Measurements from ENCODE around the gene ZNF107. TPM values are rescaled to one million over a fixed set of nuclear protein-coding genes. Genes with fewer than 3 reads are reported as not detected.

Gene ZNF107
- total and polyA plus RNA-seq, 2 donors (not counting 3 experiments of a cell fraction or from before 2014, with no cell fraction given) = 0.77 to 5.8 TPM

DNA sequence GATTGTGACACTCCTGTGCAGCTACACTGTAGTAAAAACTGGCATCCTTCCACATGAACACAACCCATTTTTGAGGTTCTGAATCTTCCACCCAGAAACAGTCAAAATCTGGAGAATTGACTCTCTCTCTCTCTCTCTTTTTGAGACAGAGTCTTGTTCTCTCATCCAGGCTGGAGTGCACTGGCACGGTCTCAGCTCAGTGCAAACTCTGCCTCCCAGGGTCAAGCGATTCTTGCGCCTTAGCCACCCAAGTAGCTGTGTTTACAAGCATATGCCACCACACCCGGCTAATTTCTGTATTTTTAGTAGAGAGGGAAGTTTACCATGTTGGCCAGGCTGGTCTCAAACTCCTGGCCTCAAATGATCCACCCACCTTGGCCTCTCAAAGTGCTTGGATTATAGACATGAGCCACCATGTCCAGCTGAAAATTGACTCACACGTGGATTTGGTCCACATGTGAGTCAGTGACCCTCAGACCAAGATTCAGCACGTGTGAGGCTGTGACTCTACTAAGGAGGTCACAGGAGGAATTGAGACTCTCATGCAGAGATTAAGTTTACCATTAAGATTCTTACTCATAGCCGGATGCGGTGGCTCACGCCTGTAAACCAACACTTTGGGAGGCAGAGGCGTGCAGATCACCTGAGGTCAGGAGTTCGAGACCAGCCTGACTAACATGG, 12.1 kb upstream of the ZNF107 start:
- H4K20me1 ChIP-seq (replicated peaks; ENCODE audit: control insufficient read depth, extremely low read depth, insufficient read depth, low read length) = no peaks in the 10 kb centered on the region
- no peak overlapping the region for H3K27ac ChIP-seq (ENCODE audit: insufficient read depth, low read depth, low read length)
- FAIRE-seq (no peak), DNase-seq (ENCODE audit: low read depth, low spot score) (no peak)
- H3K9ac ChIP-seq (replicated peaks; ENCODE audit: extremely low read depth, insufficient read depth, low read length) = no peak overlapping the region
- H3K4me3 ChIP-seq (replicated peaks in 1 of 3; ENCODE audit: insufficient read depth in 1 of 3, low read depth in 1 of 3, low read length in 3 of 3) = no peak overlapping the region
- ChIA-PET CTCF (no interaction called here), POLR2A (no interaction called here)
- no peak for TF ChIP-seq POLR2A (IDR thresholded peaks at IDR 0.05; ENCODE audit: low read depth, low read length)
- no peak for TF ChIP-seq MAX (IDR thresholded peaks at IDR 0.05; ENCODE audit: insufficient read depth, insufficient read length)
- TF ChIP-seq EZH2 (IDR thresholded peaks at IDR 0.05; ENCODE audit: borderline replicate concordance, low read depth, low read length, severe bottlenecking) = no peak
- TF ChIP-seq MYC (IDR thresholded peaks at IDR 0.05; ENCODE audit: low read depth, low read length) = no peak
- TF ChIP-seq FOS (IDR thresholded peaks at IDR 0.05; ENCODE audit: borderline replicate concordance, insufficient read depth, low read length) = no peak
- no peak for TF ChIP-seq JUN (IDR thresholded peaks at IDR 0.05; ENCODE audit: borderline replicate concordance, insufficient read depth, insufficient read length, low read depth)
- no peak for TF ChIP-seq CTCF (IDR thresholded peaks at IDR 0.05; ENCODE audit: extremely low read depth in 1 of 2, insufficient read depth in 1 of 2, low read depth in 1 of 2, low read length in 2 of 2)
- no peak for TF ChIP-seq GATA2 (IDR thresholded peaks at IDR 0.05; ENCODE audit: insufficient read depth, insufficient read length, low read depth, low read length)
- TF ChIP-seq POLR2AphosphoS5 (IDR thresholded peaks at IDR 0.05; ENCODE audit: insufficient read depth, low read depth, low read length) = no peak
- no peaks in the 10 kb centered on the region for H3K9me3 ChIP-seq (replicated peaks; ENCODE audit: control insufficient read depth, insufficient read depth, low read length)
- H3K9me1 ChIP-seq (replicated peaks; ENCODE audit: control insufficient read depth, extremely low read depth, insufficient read depth, low read length) = no peaks in the 10 kb centered on the region
- intact Hi-C loops (cut with micrococcal nuclease) = no loop called here
- H3K27me3 ChIP-seq (ENCODE audit: control insufficient read depth in 2 of 2, insufficient read depth in 2 of 2, low read length in 2 of 2) = no peaks in the 10 kb centered on the region
- H2AFZ ChIP-seq (ENCODE audit: low read depth, low read length) = no peak overlapping the region
- H3K36me3 ChIP-seq (ENCODE audit: control insufficient read depth in 2 of 2, extremely low read depth in 1 of 2, insufficient read depth in 2 of 2, low read length in 2 of 2) = no peaks in the 10 kb centered on the region
- no peak overlapping the region for H3K4me2 ChIP-seq (ENCODE audit: insufficient read depth, low read length)
- BruUV-seq (replicated peaks) = no TSS peak
- dilution Hi-C loops (cut with MboI; ENCODE audit: extremely low pct_ligation_motif_present, low sequenced_read_pairs) = no loop called here
- no peaks in the 10 kb centered on the region for H3K4me1 ChIP-seq (ENCODE audit: control insufficient read depth, extremely low read depth, insufficient read depth, low read length)
- no peaks in the 10 kb centered on the region for H3K79me2 ChIP-seq (ENCODE audit: control insufficient read depth, insufficient read depth, low read length)
